GM21529 (cell line): ENCODE results near the gene C12orf75.
"Not testable (repeated sequence)": the region's sequence is repeated elsewhere in the genome, so short reads cannot be mapped to it uniquely, and the experiment has no call there.

ENCODE experiments used
- ATAC-seq: cut with Tn5 transposase; IDR thresholded peaks from one replicate; pipeline ENCODE4 v1.9.1; 2021; ENCODE audit not compliant: unreplicated experiment

Gene C12orf75

GRCh38 chr12:105334582-105334981 is 4.1 kb downstream of the C12orf75 start:
- ATAC-seq, result no peak

GRCh38 chr12:105335856-105336255 is 5.4 kb downstream of the C12orf75 start:
- ATAC-seq, result no peak

- ATAC-seq, result no peak
These were observed 5.9 kb downstream of the C12orf75 start for GRCh38 chr12:105336411-105336810.

- no peak for ATAC-seq
These were observed 6.9 kb downstream of the C12orf75 start for GRCh38 chr12:105337391-105337790.

GRCh38 chr12:105338966-105339365 is 8.5 kb downstream of the C12orf75 start:
- ATAC-seq, result no peak

- ATAC-seq, result no peak
These were observed 10.5 kb downstream of the C12orf75 start for GRCh38 chr12:105341010-105341409.

- ATAC-seq, result not testable (repeated sequence)
These were observed 11.1 kb downstream of the C12orf75 start for GRCh38 chr12:105341620-105342019.

- no peak for ATAC-seq
These were observed 12.0 kb downstream of the C12orf75 start for GRCh38 chr12:105342464-105342863.

- ATAC-seq, result no peak
These were observed 13.3 kb downstream of the C12orf75 start for GRCh38 chr12:105343836-105344235.

- ATAC-seq, result no peak
These were observed 17.0 kb downstream of the C12orf75 start for GRCh38 chr12:105347499-105347898.

- no peak for ATAC-seq
These were observed 17.7 kb downstream of the C12orf75 start for GRCh38 chr12:105348142-105348541.

- no peak for ATAC-seq
These were observed 18.1 kb downstream of the C12orf75 start for GRCh38 chr12:105348561-105348960.

GRCh38 chr12:105349138-105349537 is 18.6 kb downstream of the C12orf75 start:
- ATAC-seq, result no peak

- ATAC-seq, result peak; percentile 54
These were observed 21.0 kb downstream of the C12orf75 start for GRCh38 chr12:105351523-105351922.

GRCh38 chr12:105352052-105352451 is 21.6 kb downstream of the C12orf75 start:
- peak; percentile 81 for ATAC-seq

GRCh38 chr12:105352940-105353635 is 22.6 kb downstream of the C12orf75 start:
- ATAC-seq, result no peak

GRCh38 chr12:105355752-105356151 is 25.3 kb downstream of the C12orf75 start:
- no peak for ATAC-seq

- ATAC-seq, result peak; percentile 81
These were observed 26.7 kb downstream of the C12orf75 start for GRCh38 chr12:105357162-105357691.

GRCh38 chr12:105358789-105359188 is 28.3 kb downstream of the C12orf75 start:
- ATAC-seq, result peak; percentile 60

GRCh38 chr12:105359856-105360255 is 29.4 kb downstream of the C12orf75 start:
- ATAC-seq, result no peak

- no peak for ATAC-seq
These were observed 33.4 kb downstream of the C12orf75 start for GRCh38 chr12:105363890-105364289.

- ATAC-seq, result no peak
These were observed 34.7 kb downstream of the C12orf75 start for GRCh38 chr12:105365231-105365630.
